ENCODE measurements around the gene USP17L18. TPM values are rescaled to one million over a fixed set of nuclear protein-coding genes. Genes with fewer than 3 reads are reported as not detected.
A peak's percentile ranks its signal among the peaks of the same experiment; 100 is the strongest.
"Not testable (repeated sequence)": the region's sequence is repeated elsewhere in the genome, so short reads cannot be mapped to it uniquely, and the experiment has no call there.

Gene USP17L18, protein sequence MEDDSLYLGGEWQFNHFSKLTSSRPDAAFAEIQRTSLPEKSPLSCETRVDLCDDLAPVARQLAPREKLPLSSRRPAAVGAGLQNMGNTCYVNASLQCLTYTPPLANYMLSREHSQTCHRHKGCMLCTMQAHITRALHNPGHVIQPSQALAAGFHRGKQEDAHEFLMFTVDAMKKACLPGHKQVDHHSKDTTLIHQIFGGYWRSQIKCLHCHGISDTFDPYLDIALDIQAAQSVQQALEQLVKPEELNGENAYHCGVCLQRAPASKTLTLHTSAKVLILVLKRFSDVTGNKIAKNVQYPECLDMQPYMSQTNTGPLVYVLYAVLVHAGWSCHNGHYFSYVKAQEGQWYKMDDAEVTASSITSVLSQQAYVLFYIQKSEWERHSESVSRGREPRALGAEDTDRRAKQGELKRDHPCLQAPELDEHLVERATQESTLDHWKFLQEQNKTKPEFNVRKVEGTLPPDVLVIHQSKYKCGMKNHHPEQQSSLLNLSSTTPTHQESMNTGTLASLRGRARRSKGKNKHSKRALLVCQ
- total RNA-seq (not detected), total RNA-seq (0 reads per million in 172 experiments)
- not detected for polyA plus RNA-seq (2013, experiment 1 of 2)
- not detected for polyA plus RNA-seq (2013, experiment 2 of 2)

DNA sequence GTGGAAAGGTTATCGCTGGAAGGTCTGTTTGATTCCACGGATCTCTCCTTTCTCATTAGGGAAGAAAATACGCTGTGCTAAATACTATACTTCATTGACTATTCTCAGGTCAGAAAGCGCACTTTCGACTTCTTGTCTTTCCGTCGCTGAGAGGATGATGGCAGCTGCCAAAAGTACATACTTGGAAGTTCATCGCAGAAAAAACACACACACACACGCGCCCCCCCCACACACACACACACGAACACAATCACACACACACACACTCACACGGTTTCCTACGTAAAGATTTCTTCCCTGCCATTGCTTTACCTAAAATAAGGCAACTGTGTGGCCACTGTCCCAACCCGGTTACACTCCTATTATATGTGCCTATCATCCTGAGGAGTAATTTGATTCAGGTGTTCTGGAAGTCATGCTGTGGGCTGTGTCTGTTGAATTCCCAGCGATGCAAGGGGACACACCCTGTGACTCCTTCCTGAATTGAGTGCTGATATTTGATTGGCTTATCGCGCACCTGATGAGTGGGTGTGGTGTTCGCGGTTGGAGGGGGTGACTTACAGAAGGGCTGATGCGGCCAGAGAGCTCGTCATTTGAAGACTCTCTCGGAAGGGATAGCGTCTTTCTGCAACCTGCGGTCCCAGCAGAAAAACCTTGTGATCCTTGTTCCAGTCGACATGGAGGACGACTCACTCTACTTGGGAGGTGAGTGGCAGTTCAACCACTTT, at the start of gene USP17L18:
TSS of gene USP17L18 (plus strand) at position 678 of the 728 bp plus-strand sequence. CDS start at position 678, 0 bp downstream.
- H3K36me3 ChIP-seq (ENCODE audit: insufficient read depth, low read length); intact Hi-C loops (cut with DNase I, micrococcal nuclease); POLR2A ChIA-PET; H3K4me1 Mint-ChIP-seq (ENCODE audit: low read depth); H3K27ac ChIP-seq (ENCODE audit: low read depth in 1 of 2, low read length in 2 of 2); H3K27me3 ChIP-seq (ENCODE audit: control insufficient read depth in 1 of 2, insufficient read depth in 2 of 2, low read length in 2 of 2); CTCF ChIA-PET; ATAC-seq (ENCODE audit: poor library complexity); H3K4me3 Mint-ChIP-seq; H3K4me1 ChIP-seq (ENCODE audit: insufficient read depth, low read length); H3K9me3 Mint-ChIP-seq; H3K27me3 Mint-ChIP-seq; H3K9me3 ChIP-seq (ENCODE audit: control insufficient read depth in 1 of 2, insufficient read depth in 1 of 2, low read length in 2 of 2); H3K4me3 ChIP-seq (ENCODE audit: low read length); H3K36me3 Mint-ChIP-seq (ENCODE audit: low read depth); H3K27ac Mint-ChIP-seq: not testable (repeated sequence)
- peak in 5 of 14 experiments; percentile 0 to 33 (median 1) for DNase-seq

DNA sequence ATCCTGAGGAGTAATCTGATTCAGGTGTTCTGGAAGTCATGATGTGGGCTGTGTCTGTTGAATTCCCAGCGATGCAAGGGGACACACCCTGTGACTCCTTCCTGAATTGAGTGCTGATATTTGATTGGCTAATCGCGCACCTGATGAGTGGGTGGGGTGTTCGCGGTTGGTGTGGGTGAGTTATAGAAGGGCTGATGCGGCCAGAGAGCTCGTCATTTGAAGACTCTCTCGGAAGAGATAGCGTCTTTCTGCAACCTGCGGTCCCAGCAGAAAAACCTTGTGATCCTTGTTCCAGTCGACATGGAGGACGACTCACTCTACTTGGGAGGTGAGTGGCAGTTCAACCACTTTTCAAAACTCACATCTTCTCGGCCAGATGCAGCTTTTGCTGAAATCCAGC, 38.1 kb upstream of the USP17L18 start, which contains the start of gene USP17L10:
TSS of gene USP17L10 (plus strand) at position 301 of the 400 bp plus-strand sequence. CDS start at position 301, 0 bp downstream.
- POLR2A ChIA-PET; H3K4me3 Mint-ChIP-seq; H3K4me1 Mint-ChIP-seq (ENCODE audit: low read depth); H3K9me3 Mint-ChIP-seq; H3K36me3 ChIP-seq (ENCODE audit: insufficient read depth, low read length); intact Hi-C loops (cut with DNase I, micrococcal nuclease); H3K9me3 ChIP-seq (ENCODE audit: control insufficient read depth in 1 of 2, insufficient read depth in 1 of 2, low read length in 2 of 2); H3K27me3 Mint-ChIP-seq; H3K27ac ChIP-seq (ENCODE audit: low read depth in 1 of 2, low read length in 2 of 2); H3K27me3 ChIP-seq (ENCODE audit: control insufficient read depth in 1 of 2, insufficient read depth in 2 of 2, low read length in 2 of 2); H3K4me3 ChIP-seq (ENCODE audit: low read length); H3K4me1 ChIP-seq (ENCODE audit: insufficient read depth, low read length); DNase-seq; ATAC-seq (ENCODE audit: poor library complexity); H3K27ac Mint-ChIP-seq; H3K36me3 Mint-ChIP-seq (ENCODE audit: low read depth); CTCF ChIA-PET: not testable (repeated sequence)

DNA sequence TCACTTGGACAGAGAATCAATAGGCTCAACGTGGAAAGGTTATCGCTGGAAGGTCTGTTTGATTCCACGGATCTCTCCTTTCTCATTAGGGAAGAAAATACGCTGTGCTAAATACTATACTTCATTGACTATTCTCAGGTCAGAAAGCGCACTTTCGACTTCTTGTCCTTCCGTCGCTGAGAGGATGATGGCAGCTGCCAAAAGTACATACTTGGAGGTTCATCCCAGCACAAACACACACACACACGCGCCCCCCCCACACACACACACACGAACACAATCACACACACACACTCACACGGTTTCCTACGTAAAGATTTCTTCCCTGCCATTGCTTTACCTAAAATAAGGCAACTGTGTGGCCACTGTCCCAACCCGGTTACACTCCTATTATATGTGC, 33.7 kb upstream of the USP17L18 start:
- DNase-seq: peak in 1 of 14 experiments; percentile 3

DNA sequence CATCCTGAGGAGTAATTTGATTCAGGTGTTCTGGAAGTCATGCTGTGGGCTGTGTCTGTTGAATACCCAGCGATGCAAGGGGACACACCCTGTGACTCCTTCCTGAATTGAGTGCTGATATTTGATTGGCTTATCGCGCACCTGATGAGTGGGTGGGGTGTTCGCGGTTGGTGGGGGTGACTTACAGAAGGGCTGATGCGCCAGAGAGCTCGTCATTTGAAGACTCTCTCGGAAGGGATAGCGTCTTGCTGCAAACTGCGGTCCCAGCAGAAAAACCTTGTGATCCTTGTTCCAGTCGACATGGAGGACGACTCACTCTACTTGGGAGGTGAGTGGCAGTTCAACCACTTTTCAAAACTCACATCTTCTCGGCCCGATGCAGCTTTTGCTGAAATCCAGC, 33.3 kb upstream of the USP17L18 start, which contains the start of gene USP17L11:
TSS of gene USP17L11 (plus strand) at position 301 of the 400 bp plus-strand sequence. CDS start at position 301, 0 bp downstream.
- DNase-seq; H3K27ac ChIP-seq (ENCODE audit: low read depth in 1 of 2, low read length in 2 of 2); H3K27me3 ChIP-seq (ENCODE audit: control insufficient read depth in 1 of 2, insufficient read depth in 2 of 2, low read length in 2 of 2); H3K4me1 Mint-ChIP-seq (ENCODE audit: low read depth); H3K4me3 ChIP-seq (ENCODE audit: low read length); ATAC-seq (ENCODE audit: poor library complexity); intact Hi-C loops (cut with DNase I, micrococcal nuclease); H3K9me3 ChIP-seq (ENCODE audit: control insufficient read depth in 1 of 2, insufficient read depth in 1 of 2, low read length in 2 of 2); H3K4me1 ChIP-seq (ENCODE audit: insufficient read depth, low read length); POLR2A ChIA-PET; H3K27me3 Mint-ChIP-seq; H3K36me3 ChIP-seq (ENCODE audit: insufficient read depth, low read length); H3K4me3 Mint-ChIP-seq; H3K27ac Mint-ChIP-seq; H3K36me3 Mint-ChIP-seq (ENCODE audit: low read depth); CTCF ChIA-PET; H3K9me3 Mint-ChIP-seq: not testable (repeated sequence)

More for the DNA sequence above, 33.7 kb upstream of the USP17L18 start:
- H3K27ac Mint-ChIP-seq; H3K9me3 Mint-ChIP-seq; H3K4me1 ChIP-seq (ENCODE audit: insufficient read depth, low read length); H3K9me3 ChIP-seq (ENCODE audit: control insufficient read depth in 1 of 2, insufficient read depth in 1 of 2, low read length in 2 of 2); H3K4me1 Mint-ChIP-seq (ENCODE audit: low read depth); H3K4me3 ChIP-seq (ENCODE audit: low read length); H3K27me3 ChIP-seq (ENCODE audit: control insufficient read depth in 1 of 2, insufficient read depth in 2 of 2, low read length in 2 of 2); H3K27me3 Mint-ChIP-seq; H3K4me3 Mint-ChIP-seq; CTCF ChIA-PET; intact Hi-C loops (cut with DNase I, micrococcal nuclease); H3K36me3 Mint-ChIP-seq (ENCODE audit: low read depth); H3K36me3 ChIP-seq (ENCODE audit: insufficient read depth, low read length); H3K27ac ChIP-seq (ENCODE audit: low read depth in 1 of 2, low read length in 2 of 2); POLR2A ChIA-PET; ATAC-seq (ENCODE audit: poor library complexity): not testable (repeated sequence)

DNA sequence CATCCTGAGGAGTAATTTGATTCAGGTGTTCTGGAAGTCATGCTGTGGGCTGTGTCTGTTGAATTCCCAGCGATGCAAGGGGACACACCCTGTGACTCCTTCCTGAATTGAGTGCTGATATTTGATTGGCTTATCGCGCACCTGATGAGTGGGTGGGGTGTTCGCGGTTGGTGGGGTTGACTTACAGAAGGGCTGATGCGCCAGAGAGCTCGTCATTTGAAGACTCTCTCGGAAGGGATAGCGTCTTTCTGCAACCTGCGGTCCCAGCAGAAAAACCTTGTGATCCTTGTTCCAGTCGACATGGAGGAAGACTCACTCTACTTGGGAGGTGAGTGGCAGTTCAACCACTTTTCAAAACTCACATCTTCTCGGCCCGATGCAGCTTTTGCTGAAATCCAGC, 28.6 kb upstream of the USP17L18 start, which contains the start of gene USP17L12:
TSS of gene USP17L12 (plus strand) at position 301 of the 400 bp plus-strand sequence. CDS start at position 301, 0 bp downstream.
- POLR2A ChIA-PET, H3K9me3 Mint-ChIP-seq: not testable (repeated sequence)

DNA sequence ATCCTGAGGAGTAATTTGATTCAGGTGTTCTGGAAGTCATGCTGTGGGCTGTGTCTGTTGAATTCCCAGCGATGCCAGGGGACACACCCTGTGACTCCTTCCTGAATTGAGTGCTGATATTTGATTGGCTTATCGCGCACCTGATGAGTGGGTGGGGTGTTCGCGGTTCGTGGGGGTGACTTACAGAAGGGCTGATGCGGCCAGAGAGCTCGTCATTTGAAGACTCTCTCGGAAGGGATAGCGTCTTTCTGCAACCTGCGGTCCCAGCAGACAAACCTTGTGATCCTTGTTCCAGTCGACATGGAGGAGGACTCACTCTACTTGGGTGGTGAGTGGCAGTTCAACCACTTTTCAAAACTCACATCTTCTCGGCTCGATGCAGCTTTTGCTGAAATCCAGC, 23.8 kb upstream of the USP17L18 start, which contains the start of gene USP17L13:
TSS of gene USP17L13 (plus strand) at position 301 of the 400 bp plus-strand sequence. CDS start at position 301, 0 bp downstream.
- H3K9me3 Mint-ChIP-seq; ATAC-seq (ENCODE audit: poor library complexity); H3K36me3 ChIP-seq (ENCODE audit: insufficient read depth, low read length); H3K4me1 ChIP-seq (ENCODE audit: insufficient read depth, low read length); intact Hi-C loops (cut with DNase I, micrococcal nuclease); POLR2A ChIA-PET; DNase-seq; H3K9me3 ChIP-seq (ENCODE audit: control insufficient read depth in 1 of 2, insufficient read depth in 1 of 2, low read length in 2 of 2); H3K27ac Mint-ChIP-seq; H3K27ac ChIP-seq (ENCODE audit: low read depth in 1 of 2, low read length in 2 of 2); H3K4me3 Mint-ChIP-seq; H3K4me1 Mint-ChIP-seq (ENCODE audit: low read depth); H3K27me3 ChIP-seq (ENCODE audit: control insufficient read depth in 1 of 2, insufficient read depth in 2 of 2, low read length in 2 of 2); H3K4me3 ChIP-seq (ENCODE audit: low read length); H3K27me3 Mint-ChIP-seq; CTCF ChIA-PET; H3K36me3 Mint-ChIP-seq (ENCODE audit: low read depth): not testable (repeated sequence)

More for the DNA sequence above, 28.6 kb upstream of the USP17L18 start, which contains the start of gene USP17L12:
- CTCF ChIA-PET; H3K9me3 ChIP-seq (ENCODE audit: control insufficient read depth in 1 of 2, insufficient read depth in 1 of 2, low read length in 2 of 2); H3K27ac ChIP-seq (ENCODE audit: low read depth in 1 of 2, low read length in 2 of 2); H3K27ac Mint-ChIP-seq; DNase-seq; H3K4me1 ChIP-seq (ENCODE audit: insufficient read depth, low read length); H3K27me3 ChIP-seq (ENCODE audit: control insufficient read depth in 1 of 2, insufficient read depth in 2 of 2, low read length in 2 of 2); H3K36me3 Mint-ChIP-seq (ENCODE audit: low read depth); H3K36me3 ChIP-seq (ENCODE audit: insufficient read depth, low read length); H3K27me3 Mint-ChIP-seq; ATAC-seq (ENCODE audit: poor library complexity); intact Hi-C loops (cut with DNase I, micrococcal nuclease); H3K4me1 Mint-ChIP-seq (ENCODE audit: low read depth); H3K4me3 Mint-ChIP-seq; H3K4me3 ChIP-seq (ENCODE audit: low read length): not testable (repeated sequence)

Measured in CD4-positive, alpha-beta T cell (primary cell).